GM21447 (cell line): ENCODE results near the gene RYR2.

ENCODE experiments used
- ATAC-seq: cut with Tn5 transposase; IDR thresholded peaks from one replicate; pipeline ENCODE4 v1.9.1; 2021; ENCODE audit not compliant: unreplicated experiment

Gene RYR2

GRCh38 chr1:237879195-237879594 lies 837.2 kb downstream of the RYR2 start:
- no peak for ATAC-seq
